KMS-11 (cell line): ENCODE measurements around the gene PPP2R5A.

Experiments
- H2AFZ ChIP-seq: fragments of 200-600 bp; sonication (generic); 2 replicates; pipeline ENCODE4 v1.6.1; 2016; ENCODE audit warnings: antibody characterized with exemption, mixed run types, low read depth
- H3K27ac ChIP-seq: fragments of 200-600 bp; sonication (generic); 2 replicates; pipeline ENCODE4 v1.6.1; 2016; ENCODE audit warnings: mild to moderate bottlenecking, mixed run types
- H3K27me3 ChIP-seq: fragments of 200-600 bp; sonication (generic); 2 replicates; pipeline ENCODE4 v1.6.1; 2017; ENCODE audit warnings: mild to moderate bottlenecking, low read depth, mixed run types, moderate library complexity; ENCODE audit not compliant: insufficient read depth
- H3K36me3 ChIP-seq: fragments of 200-600 bp; sonication (generic); 2 replicates; pipeline ENCODE4 v1.6.1; 2017; ENCODE audit warnings: mild to moderate bottlenecking, mixed run types; ENCODE audit not compliant: insufficient read depth
- H3K4me1 ChIP-seq: fragments of 200-600 bp; sonication (generic); 2 replicates; pipeline ENCODE4 v1.6.1; 2016; ENCODE audit warnings: mild to moderate bottlenecking, low read depth, mixed run types; ENCODE audit not compliant: poor library complexity, severe bottlenecking
- H3K4me2 ChIP-seq: fragments of 200-600 bp; sonication (generic); 2 replicates; pipeline ENCODE4 v1.7.0; 2016; ENCODE audit warnings: mild to moderate bottlenecking, mixed run types
- H3K4me3 ChIP-seq: fragments of 200-600 bp; sonication (generic); IDR thresholded peaks from 2 replicates; pipeline ENCODE4 v1.6.1; 2017; ENCODE audit warnings: low read depth, low read length, mixed read lengths; ENCODE audit not compliant: insufficient read depth
- H3K79me2 ChIP-seq: fragments of 200-600 bp; sonication (generic); 2 replicates; pipeline ENCODE4 v1.6.1; 2016; ENCODE audit warnings: low read depth, mixed run types; ENCODE audit not compliant: insufficient read depth
- H3K9ac ChIP-seq: fragments of 200-600 bp; sonication (generic); 2 replicates; pipeline ENCODE4 v1.6.1; 2016; ENCODE audit warnings: mild to moderate bottlenecking, mixed run types
- H4K20me1 ChIP-seq: fragments of 200-600 bp; sonication (generic); 2 replicates; pipeline ENCODE4 v1.6.1; 2016; ENCODE audit warnings: mild to moderate bottlenecking, mixed run types; ENCODE audit not compliant: insufficient read depth
- TF ChIP-seq, protein P1 (sequence below): fragments of 200-600 bp; sonication (generic); conservative IDR thresholded peaks from 2 replicates; pipeline ENCODE4 v1.6.1; 2017; ENCODE audit warnings: low read depth, mild to moderate bottlenecking, antibody characterized with exemption, low read length, moderate library complexity, mixed read lengths

Gene PPP2R5A

GRCh38 chr1:212326541-212326940 lies 41.3 kb downstream of the PPP2R5A start:
- Histone ChIP-seq H2AFZ (no peak overlapping the region), H3K9ac (no peak overlapping the region), H3K27me3 (no peaks in the 10 kb centered on the region), H3K79me2 (no peaks in the 10 kb centered on the region; the same call in 1 of the 2 replicates), H3K27ac (no peak overlapping the region), H3K4me2 (no peak overlapping the region), H3K4me1 (no peaks in the 10 kb centered on the region), H3K4me3 (no peak overlapping the region), H3K36me3 (no peaks in the 10 kb centered on the region), H4K20me1 (0 out of 2 replicates have a peak, but pooled peaks cover 5% of the 10 kb centered on the region)
- TF ChIP-seq, protein P1, sequence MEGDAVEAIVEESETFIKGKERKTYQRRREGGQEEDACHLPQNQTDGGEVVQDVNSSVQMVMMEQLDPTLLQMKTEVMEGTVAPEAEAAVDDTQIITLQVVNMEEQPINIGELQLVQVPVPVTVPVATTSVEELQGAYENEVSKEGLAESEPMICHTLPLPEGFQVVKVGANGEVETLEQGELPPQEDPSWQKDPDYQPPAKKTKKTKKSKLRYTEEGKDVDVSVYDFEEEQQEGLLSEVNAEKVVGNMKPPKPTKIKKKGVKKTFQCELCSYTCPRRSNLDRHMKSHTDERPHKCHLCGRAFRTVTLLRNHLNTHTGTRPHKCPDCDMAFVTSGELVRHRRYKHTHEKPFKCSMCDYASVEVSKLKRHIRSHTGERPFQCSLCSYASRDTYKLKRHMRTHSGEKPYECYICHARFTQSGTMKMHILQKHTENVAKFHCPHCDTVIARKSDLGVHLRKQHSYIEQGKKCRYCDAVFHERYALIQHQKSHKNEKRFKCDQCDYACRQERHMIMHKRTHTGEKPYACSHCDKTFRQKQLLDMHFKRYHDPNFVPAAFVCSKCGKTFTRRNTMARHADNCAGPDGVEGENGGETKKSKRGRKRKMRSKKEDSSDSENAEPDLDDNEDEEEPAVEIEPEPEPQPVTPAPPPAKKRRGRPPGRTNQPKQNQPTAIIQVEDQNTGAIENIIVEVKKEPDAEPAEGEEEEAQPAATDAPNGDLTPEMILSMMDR = no peak

DNA sequence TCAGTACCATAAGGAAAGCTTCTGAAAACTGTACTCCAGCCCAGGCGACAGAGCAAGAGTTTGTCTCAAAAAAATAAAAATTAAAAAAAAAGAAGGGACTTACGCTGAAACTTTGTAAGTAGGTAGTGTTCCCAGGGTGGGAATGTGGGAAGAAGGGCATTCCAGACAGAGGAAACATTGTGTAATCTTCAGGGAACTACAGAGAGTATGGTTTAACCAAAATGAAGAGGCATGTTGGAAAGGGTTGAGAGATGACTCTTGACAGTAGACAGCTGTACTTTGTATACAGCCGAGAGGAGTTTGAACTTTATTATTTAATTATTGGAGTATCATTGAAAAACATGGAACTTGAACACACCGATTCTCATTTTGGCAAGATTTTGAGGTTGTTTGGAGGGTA lies 43.0 kb downstream of the PPP2R5A start:
- Histone ChIP-seq H2AFZ (no peak overlapping the region), H4K20me1 (0 out of 2 replicates have a peak, but pooled peaks cover 5% of the 10 kb centered on the region), H3K4me2 (no peak overlapping the region), H3K27me3 (no peaks in the 10 kb centered on the region), H3K4me3 (no peak overlapping the region), H3K36me3 (no peaks in the 10 kb centered on the region), H3K79me2 (no peaks in the 10 kb centered on the region; the same call in 1 of the 2 replicates), H3K9ac (no peak overlapping the region), H3K4me1 (no peaks in the 10 kb centered on the region), H3K27ac (no peak overlapping the region)
- TF ChIP-seq, protein P1 = no peak

DNA sequence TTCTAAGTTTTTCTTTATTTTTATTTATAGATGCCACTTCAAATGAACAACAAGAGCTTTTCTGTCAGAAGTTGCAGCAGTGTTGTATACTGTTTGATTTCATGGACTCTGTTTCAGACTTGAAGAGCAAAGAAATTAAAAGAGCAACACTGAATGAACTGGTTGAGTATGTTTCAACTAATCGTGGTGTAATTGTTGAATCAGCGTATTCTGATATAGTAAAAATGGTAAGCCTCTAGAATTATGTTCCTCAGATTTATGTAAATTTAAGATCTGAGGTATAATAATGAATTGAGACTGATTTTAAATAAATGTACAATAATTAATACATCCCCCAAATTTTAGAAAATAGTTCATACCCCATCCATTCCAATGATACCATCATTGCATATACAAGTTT lies 43.9 kb downstream of the PPP2R5A start:
- Histone ChIP-seq H3K27me3 (no peaks in the 10 kb centered on the region), H4K20me1 (0 out of 2 replicates have a peak, but pooled peaks cover 5% of the 10 kb centered on the region), H3K4me2 (no peak overlapping the region), H3K9ac (no peak overlapping the region), H2AFZ (no peak overlapping the region), H3K27ac (no peak overlapping the region), H3K4me3 (no peak overlapping the region), H3K4me1 (no peaks in the 10 kb centered on the region), H3K79me2 (no peaks in the 10 kb centered on the region; the same call in 1 of the 2 replicates), H3K36me3 (no peaks in the 10 kb centered on the region)
- TF ChIP-seq, protein P1 = no peak

GRCh38 chr1:212341090-212341489 lies 55.9 kb downstream of the PPP2R5A start:
- Histone ChIP-seq H3K27me3 (no peaks in the 10 kb centered on the region), H3K36me3 (no peaks in the 10 kb centered on the region), H4K20me1 (no peaks in the 10 kb centered on the region), H3K9ac (no peak overlapping the region), H3K4me3 (no peak overlapping the region), H2AFZ (no peak overlapping the region), H3K4me1 (no peaks in the 10 kb centered on the region), H3K27ac (no peak overlapping the region), H3K79me2 (no peaks in the 10 kb centered on the region), H3K4me2 (no peak overlapping the region)
- TF ChIP-seq, protein P1 = no peak
